Measurements from ENCODE around the gene CHST8.
"Not testable (repeated sequence)": the region's sequence is repeated elsewhere in the genome, so short reads cannot be mapped to it uniquely, and the experiment has no call there.

Gene CHST8

GRCh38 chr19:33618363-33618762 is 3.4 kb upstream of the CHST8 start:
- not testable (repeated sequence) for DNase-seq (ENCODE audit: low read depth in 3 of 3, low spot score in 1 of 3)

- no peak for DNase-seq (ENCODE audit: low read depth in 3 of 3, low spot score in 1 of 3)
These were observed 2.9 kb upstream of the CHST8 start for GRCh38 chr19:33618884-33619283.

GRCh38 chr19:33620611-33621010 is 1.1 kb upstream of the CHST8 start:
- DNase-seq (ENCODE audit: low read depth in 3 of 3, low spot score in 1 of 3) = no peak

GRCh38 chr19:33621065-33621785 is 528 bp upstream of the CHST8 start:
- DNase-seq (ENCODE audit: low read depth in 3 of 3, low spot score in 1 of 3) = no peak

- DNase-seq (ENCODE audit: low read depth in 3 of 3, low spot score in 1 of 3) = no peak
These were observed 704 bp downstream of the CHST8 start for GRCh38 chr19:33622505-33622808.

- no peak for DNase-seq (ENCODE audit: low read depth in 3 of 3, low spot score in 1 of 3)
These were observed 1.2 kb downstream of the CHST8 start for GRCh38 chr19:33622809-33623511.

GRCh38 chr19:33624586-33624985 is 2.8 kb downstream of the CHST8 start:
- no peak for DNase-seq (ENCODE audit: low read depth in 3 of 3, low spot score in 1 of 3)

GRCh38 chr19:33627526-33627925 is 5.8 kb downstream of the CHST8 start:
- no peak for DNase-seq (ENCODE audit: low read depth in 3 of 3, low spot score in 1 of 3)

GRCh38 chr19:33627962-33628839 is 6.4 kb downstream of the CHST8 start:
- DNase-seq (ENCODE audit: low read depth in 3 of 3, low spot score in 1 of 3) = no peak

GRCh38 chr19:33628921-33629825 is 7.4 kb downstream of the CHST8 start:
- no peak for DNase-seq (ENCODE audit: low read depth in 3 of 3, low spot score in 1 of 3)

GRCh38 chr19:33629826-33630375 is 8.1 kb downstream of the CHST8 start:
- no peak for DNase-seq (ENCODE audit: low read depth in 3 of 3, low spot score in 1 of 3)

GRCh38 chr19:33630880-33631608 is 9.3 kb downstream of the CHST8 start:
- no peak for DNase-seq (ENCODE audit: low read depth in 3 of 3, low spot score in 1 of 3)

GRCh38 chr19:33631609-33631973 is 9.8 kb downstream of the CHST8 start:
- no peak for DNase-seq (ENCODE audit: low read depth in 3 of 3, low spot score in 1 of 3)

GRCh38 chr19:33634361-33635091 is 12.8 kb downstream of the CHST8 start:
- DNase-seq (ENCODE audit: low read depth in 3 of 3, low spot score in 1 of 3) = no peak

- no peak for DNase-seq (ENCODE audit: low read depth in 3 of 3, low spot score in 1 of 3)
These were observed 16.6 kb downstream of the CHST8 start for GRCh38 chr19:33638167-33639034.

GRCh38 chr19:33639035-33639681 is 17.4 kb downstream of the CHST8 start:
- no peak for DNase-seq (ENCODE audit: low read depth in 3 of 3, low spot score in 1 of 3)

- no peak for DNase-seq (ENCODE audit: low read depth in 3 of 3, low spot score in 1 of 3)
These were observed 19.0 kb downstream of the CHST8 start for GRCh38 chr19:33640773-33641172.

GRCh38 chr19:33641261-33641660 is 19.5 kb downstream of the CHST8 start:
- no peak for DNase-seq (ENCODE audit: low read depth in 3 of 3, low spot score in 1 of 3)

Data from stimulated activated CD4-positive, alpha-beta T cell treated with anti-CD3 and anti-CD28 coated beads, TNF-alpha, amount 100 ng/mL, for 1 hour (primary cell).